Suprapubic skin (tissue), 4 donors: ENCODE results near the gene SND1.

Source experiments
- CTCF ChIP-seq, 2 donors: fragments of 200-600 bp in 1 of 2; fragments of 450-650 bp in 1 of 2; sonication (generic) in 1 of 2; IDR thresholded peaks; one replicate each; pipeline ENCODE4 v1.5.1; 2016 to 2019; ENCODE audit warnings: antibody characterized with exemption in 2 of 2, mild to moderate bottlenecking in 1 of 2, moderate library complexity in 1 of 2
- EP300 ChIP-seq: sonication (generic); formaldehyde crosslinking; IDR thresholded peaks from one replicate; pipeline ENCODE4 v1.6.1; 2017; ENCODE audit warnings: antibody characterized with exemption
- POLR2A ChIP-seq, 2 donors: fragments of 450-650 bp; IDR thresholded peaks; one replicate each; pipeline ENCODE4 v1.6.1; 2017; ENCODE audit warnings: antibody characterized with exemption in 2 of 2, mild to moderate bottlenecking in 2 of 2, moderate library complexity in 2 of 2
- POLR2AphosphoS5 ChIP-seq, 3 donors: sonication (generic); formaldehyde crosslinking; IDR thresholded peaks; one replicate each; pipeline ENCODE4 v1.6.1; 2017; ENCODE audit warnings: antibody characterized with exemption in 3 of 3

DNA sequence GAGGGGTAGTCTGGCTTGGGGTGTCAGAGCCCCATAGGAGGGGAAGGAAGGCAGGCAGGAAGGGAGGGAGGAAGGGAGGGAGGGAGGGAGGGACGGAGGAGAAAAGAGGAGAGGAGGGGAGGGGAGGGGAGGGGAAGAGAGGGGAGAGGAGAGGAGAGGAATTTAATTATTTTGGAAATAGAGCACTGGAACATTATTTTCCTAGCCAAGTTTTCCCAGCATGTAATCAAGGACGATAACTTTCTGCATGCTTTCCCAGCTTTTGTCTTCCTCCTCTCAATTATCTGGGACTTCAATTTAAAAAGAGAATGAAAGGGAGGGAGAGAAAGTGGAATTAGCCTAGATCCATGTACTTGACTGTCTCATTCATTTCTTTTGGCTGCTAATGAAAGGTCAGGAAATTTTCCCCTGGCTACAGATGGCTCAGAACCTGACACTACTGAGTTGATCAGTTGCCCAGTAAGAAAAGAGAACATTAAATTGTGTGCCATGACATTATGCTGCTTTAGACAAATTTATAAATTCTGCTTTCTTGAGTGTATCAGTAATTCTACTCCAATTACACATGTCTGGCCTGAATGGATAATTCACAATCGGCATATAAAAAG, 230.4 kb downstream of the SND1 start:
- TF ChIP-seq CTCF (IDR thresholded peaks at IDR 0.05) (no peak), POLR2A (IDR thresholded peaks at IDR 0.05) (no peak), POLR2AphosphoS5 (IDR thresholded peaks at IDR 0.05) (no peak), EP300 (no peak)
